Measurements from ENCODE around the gene TPH1.

DNA sequence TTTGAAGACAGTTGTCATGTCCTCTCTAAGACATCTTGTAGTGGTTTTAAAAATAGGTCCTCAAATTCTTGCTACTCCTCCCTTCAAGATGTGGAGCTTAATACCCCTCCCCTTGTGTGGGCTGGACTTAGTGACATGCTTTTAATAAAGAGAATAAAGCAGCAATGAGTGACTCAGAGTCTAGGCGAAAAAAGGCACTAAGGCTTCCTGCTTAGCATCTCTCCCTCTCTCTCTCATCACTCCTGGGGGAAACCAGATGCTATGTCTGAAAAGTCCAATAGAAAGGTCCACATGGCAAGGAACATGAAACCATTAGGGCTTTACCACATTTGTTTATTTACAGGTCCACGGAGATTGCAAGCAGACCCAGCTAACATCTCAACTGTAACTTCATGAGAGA lies 44.9 kb downstream of the TPH1 start:
- TF ChIP-seq, protein P1, sequence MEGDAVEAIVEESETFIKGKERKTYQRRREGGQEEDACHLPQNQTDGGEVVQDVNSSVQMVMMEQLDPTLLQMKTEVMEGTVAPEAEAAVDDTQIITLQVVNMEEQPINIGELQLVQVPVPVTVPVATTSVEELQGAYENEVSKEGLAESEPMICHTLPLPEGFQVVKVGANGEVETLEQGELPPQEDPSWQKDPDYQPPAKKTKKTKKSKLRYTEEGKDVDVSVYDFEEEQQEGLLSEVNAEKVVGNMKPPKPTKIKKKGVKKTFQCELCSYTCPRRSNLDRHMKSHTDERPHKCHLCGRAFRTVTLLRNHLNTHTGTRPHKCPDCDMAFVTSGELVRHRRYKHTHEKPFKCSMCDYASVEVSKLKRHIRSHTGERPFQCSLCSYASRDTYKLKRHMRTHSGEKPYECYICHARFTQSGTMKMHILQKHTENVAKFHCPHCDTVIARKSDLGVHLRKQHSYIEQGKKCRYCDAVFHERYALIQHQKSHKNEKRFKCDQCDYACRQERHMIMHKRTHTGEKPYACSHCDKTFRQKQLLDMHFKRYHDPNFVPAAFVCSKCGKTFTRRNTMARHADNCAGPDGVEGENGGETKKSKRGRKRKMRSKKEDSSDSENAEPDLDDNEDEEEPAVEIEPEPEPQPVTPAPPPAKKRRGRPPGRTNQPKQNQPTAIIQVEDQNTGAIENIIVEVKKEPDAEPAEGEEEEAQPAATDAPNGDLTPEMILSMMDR (IDR thresholded peaks at IDR 0.05; ENCODE audit: insufficient read depth, low read length), result no peak
- TF ChIP-seq, protein P2, sequence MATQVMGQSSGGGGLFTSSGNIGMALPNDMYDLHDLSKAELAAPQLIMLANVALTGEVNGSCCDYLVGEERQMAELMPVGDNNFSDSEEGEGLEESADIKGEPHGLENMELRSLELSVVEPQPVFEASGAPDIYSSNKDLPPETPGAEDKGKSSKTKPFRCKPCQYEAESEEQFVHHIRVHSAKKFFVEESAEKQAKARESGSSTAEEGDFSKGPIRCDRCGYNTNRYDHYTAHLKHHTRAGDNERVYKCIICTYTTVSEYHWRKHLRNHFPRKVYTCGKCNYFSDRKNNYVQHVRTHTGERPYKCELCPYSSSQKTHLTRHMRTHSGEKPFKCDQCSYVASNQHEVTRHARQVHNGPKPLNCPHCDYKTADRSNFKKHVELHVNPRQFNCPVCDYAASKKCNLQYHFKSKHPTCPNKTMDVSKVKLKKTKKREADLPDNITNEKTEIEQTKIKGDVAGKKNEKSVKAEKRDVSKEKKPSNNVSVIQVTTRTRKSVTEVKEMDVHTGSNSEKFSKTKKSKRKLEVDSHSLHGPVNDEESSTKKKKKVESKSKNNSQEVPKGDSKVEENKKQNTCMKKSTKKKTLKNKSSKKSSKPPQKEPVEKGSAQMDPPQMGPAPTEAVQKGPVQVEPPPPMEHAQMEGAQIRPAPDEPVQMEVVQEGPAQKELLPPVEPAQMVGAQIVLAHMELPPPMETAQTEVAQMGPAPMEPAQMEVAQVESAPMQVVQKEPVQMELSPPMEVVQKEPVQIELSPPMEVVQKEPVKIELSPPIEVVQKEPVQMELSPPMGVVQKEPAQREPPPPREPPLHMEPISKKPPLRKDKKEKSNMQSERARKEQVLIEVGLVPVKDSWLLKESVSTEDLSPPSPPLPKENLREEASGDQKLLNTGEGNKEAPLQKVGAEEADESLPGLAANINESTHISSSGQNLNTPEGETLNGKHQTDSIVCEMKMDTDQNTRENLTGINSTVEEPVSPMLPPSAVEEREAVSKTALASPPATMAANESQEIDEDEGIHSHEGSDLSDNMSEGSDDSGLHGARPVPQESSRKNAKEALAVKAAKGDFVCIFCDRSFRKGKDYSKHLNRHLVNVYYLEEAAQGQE (IDR thresholded peaks at IDR 0.05; ENCODE audit: insufficient replicate concordance, low read depth), result no peak
- TF ChIP-seq POLR2AphosphoS5 (IDR thresholded peaks at IDR 0.05; ENCODE audit: low read depth), result no peak

Data from HL-60 (cell line).